Body of pancreas (tissue), 4 donors: Measurements from ENCODE around the gene DHX38. TPM values are rescaled to one million over a fixed set of nuclear protein-coding genes. Genes with fewer than 3 reads are reported as not detected.

Source experiments
- ATAC-seq: fragments of 150-250 bp; one replicate; pipeline ENCODE4 v1.9.1; 2016
- DNase-seq, 4 donors: peaks; one replicate each; pipeline ENCODE4 v3.0.0-alpha.2; 2019
- H3K27ac ChIP-seq, 4 donors: fragments of 200-600 bp; sonication (generic); 1 replicate in 3 of 4; 2 replicates in 1 of 4; pipeline versions ENCODE4 v1.5.1 to v1.6.1; 2016 to 2019; ENCODE audit warnings: mild to moderate bottlenecking in 1 of 4, mixed read lengths in 1 of 4, moderate library complexity in 1 of 4
- H3K27me3 ChIP-seq, 2 donors: fragments of 200-600 bp; sonication (generic); one replicate each; pipeline ENCODE4 v1.6.0; 2016; ENCODE audit warnings: mild to moderate bottlenecking in 1 of 2
- H3K36me3 ChIP-seq, 2 donors: fragments of 200-600 bp; sonication (generic); replicated peaks in 1 of 2; 2 replicates each; pipeline ENCODE4 v1.5.1; 2016; ENCODE audit warnings: low read depth in 2 of 2; ENCODE audit not compliant: insufficient read depth in 1 of 2
- H3K4me1 ChIP-seq: fragments of 200-600 bp; sonication (generic); one replicate; pipeline ENCODE4 v1.6.0; 2016
- H3K4me3 ChIP-seq, 2 donors: fragments of 200-600 bp; sonication (generic); 1 replicate in 1 of 2; 2 replicates in 1 of 2; pipeline ENCODE4 v1.5.1; 2016 to 2019
- H3K9me3 ChIP-seq, 3 donors: fragments of 200-600 bp; sonication (generic); 1 replicate in 2 of 3; 2 replicates in 1 of 3; pipeline ENCODE4 v1.5.1; 2016
- POLR2A ChIP-seq, 3 donors: fragments of 450-650 bp; IDR thresholded peaks; one replicate each; pipeline ENCODE4 v1.6.1; 2016; ENCODE audit warnings: antibody characterized with exemption in 3 of 3, mild to moderate bottlenecking in 2 of 3
- WGBS, 2 donors: methylation state at CpG; one replicate each; pipeline ENCODE4 v1.1.5; 2017; 5-methylcytosine and 5-hydroxymethylcytosine counted together
- intact Hi-C: fragments of 100-400 bp; cut with DNase I; formaldehyde crosslinking; loops from one replicate; pipeline ENCODE4 v1.15.1; 2023
- total RNA-seq, 2 donors: library from RNA; depleted of rRNA; stranded (reverse); fragments of >200 nt; gene quantifications; one replicate each; pipeline ENCODE4 v1.1.0, GENCODE V29; 2016
- TF ChIP-seq, protein P1 (sequence below), 7 experiments: fragments of 450-650 bp in 4 of 7; fragments of 200-600 bp in 3 of 7; sonication (generic) in 3 of 7; IDR thresholded peaks; one replicate each; pipeline ENCODE4 v1.5.1; 2016 to 2019; ENCODE audit warnings: antibody characterized with exemption in 7 of 7

Gene DHX38
- total RNA-seq, 2 donors from 2014 or later, result 28.3 to 40.5 TPM

DNA sequence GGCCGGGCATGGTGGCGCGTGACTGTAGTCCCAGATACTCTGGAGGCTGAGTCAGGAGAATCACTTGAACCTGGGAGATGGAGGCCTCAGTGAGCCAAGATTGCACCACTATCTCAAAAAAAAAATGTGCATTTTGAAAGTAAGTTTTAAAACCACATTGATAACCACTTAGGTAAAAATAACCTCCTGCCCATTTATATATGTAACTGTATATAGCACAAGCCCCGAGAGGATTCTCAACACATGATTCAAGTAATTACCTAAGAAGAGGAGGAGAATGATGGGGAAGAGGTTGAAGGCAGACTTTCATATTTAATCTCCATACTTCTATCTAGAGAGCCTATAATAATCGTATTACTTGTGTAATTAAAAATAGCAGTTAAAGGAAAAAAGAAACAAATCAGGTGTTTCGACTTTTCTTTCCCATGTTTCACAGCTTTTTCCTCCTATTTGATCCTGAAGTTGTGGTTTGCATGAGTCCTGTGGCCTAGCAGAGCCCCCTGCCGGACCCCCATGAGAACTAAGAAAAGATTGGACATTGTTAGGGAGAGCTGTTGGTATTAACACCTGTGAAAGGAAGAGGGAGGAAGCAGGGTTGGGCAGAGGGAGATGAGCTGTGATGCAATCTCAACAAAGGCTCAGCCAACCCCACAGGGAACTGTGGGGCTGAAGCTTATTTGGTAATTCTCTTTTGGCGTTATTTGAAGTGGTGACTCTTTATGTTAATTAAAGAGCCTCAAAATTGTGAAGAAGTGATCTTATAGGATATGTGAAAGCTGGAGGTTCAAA is 56.2 kb downstream of the DHX38 start:
- Histone ChIP-seq H3K4me1 (no peaks in the 10 kb centered on the region), H3K4me3 (no peak overlapping the region), H3K9me3 (no peaks in the 10 kb centered on the region), H3K27me3 (no peaks in the 10 kb centered on the region), H3K27ac (no peak overlapping the region), H3K36me3 (no peaks in the 10 kb centered on the region)
- TF ChIP-seq, protein P1, sequence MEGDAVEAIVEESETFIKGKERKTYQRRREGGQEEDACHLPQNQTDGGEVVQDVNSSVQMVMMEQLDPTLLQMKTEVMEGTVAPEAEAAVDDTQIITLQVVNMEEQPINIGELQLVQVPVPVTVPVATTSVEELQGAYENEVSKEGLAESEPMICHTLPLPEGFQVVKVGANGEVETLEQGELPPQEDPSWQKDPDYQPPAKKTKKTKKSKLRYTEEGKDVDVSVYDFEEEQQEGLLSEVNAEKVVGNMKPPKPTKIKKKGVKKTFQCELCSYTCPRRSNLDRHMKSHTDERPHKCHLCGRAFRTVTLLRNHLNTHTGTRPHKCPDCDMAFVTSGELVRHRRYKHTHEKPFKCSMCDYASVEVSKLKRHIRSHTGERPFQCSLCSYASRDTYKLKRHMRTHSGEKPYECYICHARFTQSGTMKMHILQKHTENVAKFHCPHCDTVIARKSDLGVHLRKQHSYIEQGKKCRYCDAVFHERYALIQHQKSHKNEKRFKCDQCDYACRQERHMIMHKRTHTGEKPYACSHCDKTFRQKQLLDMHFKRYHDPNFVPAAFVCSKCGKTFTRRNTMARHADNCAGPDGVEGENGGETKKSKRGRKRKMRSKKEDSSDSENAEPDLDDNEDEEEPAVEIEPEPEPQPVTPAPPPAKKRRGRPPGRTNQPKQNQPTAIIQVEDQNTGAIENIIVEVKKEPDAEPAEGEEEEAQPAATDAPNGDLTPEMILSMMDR (IDR thresholded peaks at IDR 0.05), result no peak
- TF ChIP-seq POLR2A (IDR thresholded peaks at IDR 0.05), result no peak
- DNase-seq (no peak), ATAC-seq (no peak)
- WGBS, 2 donors, result 68 to 70% methylated on average over 8 of the region's 8 CpGs
- intact Hi-C loops, result no loop called here

DNA sequence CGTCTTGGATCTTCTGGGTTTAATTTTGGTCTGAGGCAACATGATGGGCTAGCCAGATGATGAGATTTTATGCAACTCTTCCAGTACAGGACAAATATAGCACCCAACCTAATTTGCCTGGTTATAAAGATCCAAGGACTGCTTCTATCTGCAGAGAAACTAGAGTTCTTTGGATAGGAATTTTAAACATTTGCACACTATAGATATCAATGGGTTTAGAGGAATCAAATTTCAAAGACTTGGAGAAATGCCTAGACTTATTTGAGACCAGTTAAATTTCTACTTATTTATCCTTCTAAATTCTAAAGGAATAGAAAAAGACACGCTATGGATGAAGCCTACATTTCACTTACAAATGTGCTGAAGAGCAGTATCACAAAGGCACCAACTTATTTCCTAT is 65.7 kb downstream of the DHX38 start:
- Histone ChIP-seq H3K9me3 (no peaks in the 10 kb centered on the region), H3K27me3 (no peaks in the 10 kb centered on the region)
- TF ChIP-seq, protein P1 (IDR thresholded peaks at IDR 0.05), result no peak
- TF ChIP-seq POLR2A (IDR thresholded peaks at IDR 0.05), result no peak

DNA sequence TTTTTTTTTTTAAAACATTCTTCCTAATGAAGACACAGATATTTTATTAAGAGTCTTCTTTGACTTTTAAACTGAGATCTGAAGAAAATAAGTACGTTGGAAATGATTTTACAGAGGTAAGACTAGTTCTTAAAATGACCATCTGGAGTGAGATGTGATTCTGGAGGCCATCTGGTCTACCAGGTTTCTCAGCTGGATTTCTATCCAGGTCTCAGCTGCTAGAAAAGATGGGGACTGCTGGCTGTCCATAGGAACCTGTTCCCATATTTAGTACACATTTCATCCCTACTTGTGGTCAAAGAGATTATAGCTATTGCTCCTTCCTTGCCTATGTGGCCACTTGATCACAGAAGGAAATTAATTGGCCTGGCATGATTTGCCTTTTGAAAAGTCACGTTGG is 66.2 kb downstream of the DHX38 start:
- no peak overlapping the region for H3K27ac ChIP-seq
- no peaks in the 10 kb centered on the region for H3K36me3 ChIP-seq
- no peak overlapping the region for H3K4me3 ChIP-seq
- no peaks in the 10 kb centered on the region for H3K27me3 ChIP-seq
- no peak for ATAC-seq
- intact Hi-C loops, result no loop called here
- TF ChIP-seq, protein P1 (IDR thresholded peaks at IDR 0.05), result no peak
- no peak for TF ChIP-seq POLR2A (IDR thresholded peaks at IDR 0.05)
- WGBS, 2 donors, result 58 to 59% methylated on average over 2 of the region's 2 CpGs
- H3K9me3 ChIP-seq, result no peaks in the 10 kb centered on the region
- no peak for DNase-seq
- H3K4me1 ChIP-seq, result no peaks in the 10 kb centered on the region

More for the DNA sequence above, 65.7 kb downstream of the DHX38 start:
- Histone ChIP-seq H3K4me3 (no peak overlapping the region), H3K36me3 (no peaks in the 10 kb centered on the region), H3K27ac (no peak overlapping the region), H3K4me1 (no peaks in the 10 kb centered on the region)
- WGBS, 2 donors, result 22 to 39% methylated on average over 2 of the region's 2 CpGs
- ATAC-seq (no peak), DNase-seq (no peak)
- intact Hi-C loops, result no loop called here

DNA sequence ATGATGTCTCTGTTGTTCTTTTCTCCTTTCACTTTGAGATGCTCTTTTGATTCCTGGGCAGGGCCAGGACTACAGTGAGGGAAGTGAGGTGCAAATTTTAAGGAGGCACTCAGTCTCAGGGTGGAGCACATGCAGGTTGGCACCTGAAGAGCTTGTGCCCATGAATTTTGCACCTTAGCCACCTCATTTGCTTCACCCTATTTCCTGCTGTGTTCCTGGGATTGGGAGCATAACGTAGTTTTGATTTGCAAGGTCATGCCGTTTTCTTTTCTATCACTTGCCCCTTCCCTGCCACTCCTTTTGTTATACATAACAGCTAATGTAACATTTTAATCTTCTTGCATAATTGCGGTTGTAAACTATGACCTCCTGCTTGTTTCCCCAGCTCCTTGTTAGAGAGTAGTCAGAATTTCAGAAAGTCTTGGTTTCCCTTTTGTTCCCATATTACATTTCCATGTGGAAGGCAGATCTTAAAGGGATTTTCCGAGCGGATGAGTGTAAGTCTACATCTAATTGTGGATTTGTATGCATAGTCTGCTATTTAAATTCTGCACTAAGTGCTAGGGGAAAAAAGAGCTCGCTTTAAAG is 68.6 kb downstream of the DHX38 start:
- H3K9me3 ChIP-seq, result no peaks in the 10 kb centered on the region
- no peak for ATAC-seq
- no peaks in the 10 kb centered on the region for H3K4me1 ChIP-seq
- no peaks in the 10 kb centered on the region for H3K27me3 ChIP-seq
- no peak for DNase-seq
- WGBS, 2 donors, result 83 to 88% methylated on average over 6 of the region's 6 CpGs
- no peak overlapping the region for H3K4me3 ChIP-seq
- intact Hi-C loops, result no loop called here
- no peak for TF ChIP-seq POLR2A (IDR thresholded peaks at IDR 0.05)
- TF ChIP-seq, protein P1 (IDR thresholded peaks at IDR 0.05), result no peak
- H3K36me3 ChIP-seq, result no peaks in the 10 kb centered on the region
- H3K27ac ChIP-seq, result no peak overlapping the region

Other genes starting within 250 kb of the DHX38 start
- gene ATXN1L, start 247.9 kb upstream of the DHX38 start, total RNA-seq, result 10 to 100 TPM; 14.5 to 16.2 TPM
- 1 to 10 TPM; 8.6 to 8.9 TPM for gene ZNF821, start 209.7 kb upstream of the DHX38 start, total RNA-seq
- 10 to 100 TPM; 60.3 to 82.8 TPM for gene IST1, start 198.3 kb upstream of the DHX38 start, total RNA-seq
- gene PKD1L3, start 93.4 kb upstream of the DHX38 start, total RNA-seq, result not detected
- 1 to 10 TPM; 4.4 to 5.3 TPM for gene DHODH, start 85.1 kb upstream of the DHX38 start, total RNA-seq
- gene HP, start 39.3 kb upstream of the DHX38 start, total RNA-seq, result 10 to 100 TPM in 1 of 2 donors, 1 to 10 TPM in 1; 3.6 to 15.5 TPM
- not detected for gene HPR, start 30.6 kb upstream of the DHX38 start, total RNA-seq
- gene TXNL4B, start 227 bp upstream of the DHX38 start, total RNA-seq, result 1 to 10 TPM; 5.4 to 7.3 TPM
- 1 to 10 TPM; 2.0 to 4.4 TPM for gene PMFBP1, start 78.3 kb downstream of the DHX38 start, total RNA-seq